ENCODE results near the gene HPSE.
A peak's percentile ranks its signal among the peaks of the same experiment; 100 is the strongest.
"Not testable (repeated sequence)": the region's sequence is repeated elsewhere in the genome, so short reads cannot be mapped to it uniquely, and the experiment has no call there.

HPSE gene

DNA sequence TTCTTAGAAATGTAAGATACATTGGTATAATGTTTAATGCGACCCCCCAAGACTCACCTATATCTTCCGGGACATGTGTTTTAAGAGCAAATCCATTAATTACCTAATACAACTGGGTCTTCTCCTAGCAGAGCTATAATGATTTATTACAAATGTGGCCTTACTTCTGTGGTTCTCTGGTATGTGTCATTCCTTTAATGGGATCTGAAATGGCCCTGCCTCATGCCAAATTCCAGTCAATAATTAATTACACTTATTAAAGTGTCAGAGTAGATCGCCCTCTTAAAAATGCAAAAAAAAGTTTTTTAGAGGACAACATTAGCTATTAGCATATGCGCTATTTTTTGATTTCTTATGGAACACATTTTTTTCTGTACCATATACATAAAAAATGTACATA lies 17.0 kb downstream of the HPSE start:
- H3K9me3 Mint-ChIP-seq, result no peaks in the 10 kb centered on the region
- H3K27ac Mint-ChIP-seq, result no peak overlapping the region
- no peaks in the 10 kb centered on the region for H3K4me1 Mint-ChIP-seq
- no peaks in the 10 kb centered on the region for H3K36me3 Mint-ChIP-seq
- no peak for ATAC-seq
- no peaks in the 10 kb centered on the region for H3K27me3 Mint-ChIP-seq
- H3K4me3 Mint-ChIP-seq, result no peak overlapping the region

- Mint-ChIP-seq H3K27ac (no peak overlapping the region), H3K9me3 (no peaks in the 10 kb centered on the region), H3K4me3 (no peak overlapping the region), H3K36me3 (no peaks in the 10 kb centered on the region), H3K4me1 (no peaks in the 10 kb centered on the region), H3K27me3 (no peaks in the 10 kb centered on the region)
- no peak for ATAC-seq
Observed at GRCh38 chr4:83316459-83317165, 18.0 kb downstream of the HPSE start.

- Mint-ChIP-seq H3K27ac (no peak overlapping the region), H3K9me3 (no peaks in the 10 kb centered on the region), H3K4me1 (no peaks in the 10 kb centered on the region), H3K4me3 (no peak overlapping the region), H3K27me3 (no peaks in the 10 kb centered on the region), H3K36me3 (no peaks in the 10 kb centered on the region)
- no peak for ATAC-seq
Observed at GRCh38 chr4:83315341-83315870, 19.2 kb downstream of the HPSE start.

DNA sequence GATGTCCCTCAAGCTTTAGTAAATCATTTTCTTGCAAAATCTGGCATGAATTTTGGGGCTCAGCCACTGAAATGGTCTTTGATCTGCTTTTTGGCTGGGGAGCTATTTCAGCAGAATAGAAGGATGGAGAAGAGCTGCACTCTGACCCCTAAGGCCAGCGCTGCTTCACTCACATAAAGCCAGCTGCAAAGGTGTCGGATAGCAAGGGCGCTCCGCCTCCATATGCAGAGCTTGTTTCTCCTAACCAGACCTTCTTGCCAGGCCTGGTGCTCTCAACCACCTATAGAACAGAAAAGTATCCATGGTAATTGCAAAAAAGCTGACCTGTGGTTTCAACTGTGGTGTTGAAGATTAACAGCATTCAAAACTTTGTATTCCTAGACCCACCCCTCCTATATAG lies 26.0 kb downstream of the HPSE start:
- no peak for ATAC-seq
- Mint-ChIP-seq H3K36me3 (no peaks in the 10 kb centered on the region), H3K4me1 (no peaks in the 10 kb centered on the region), H3K27ac (no peak overlapping the region), H3K9me3 (no peaks in the 10 kb centered on the region), H3K27me3 (no peaks in the 10 kb centered on the region), H3K4me3 (no peak overlapping the region)

- H3K36me3 Mint-ChIP-seq, result no peaks in the 10 kb centered on the region
- no peak overlapping the region for H3K4me3 Mint-ChIP-seq
Observed at GRCh38 chr4:83307920-83308319, 26.7 kb downstream of the HPSE start.

DNA sequence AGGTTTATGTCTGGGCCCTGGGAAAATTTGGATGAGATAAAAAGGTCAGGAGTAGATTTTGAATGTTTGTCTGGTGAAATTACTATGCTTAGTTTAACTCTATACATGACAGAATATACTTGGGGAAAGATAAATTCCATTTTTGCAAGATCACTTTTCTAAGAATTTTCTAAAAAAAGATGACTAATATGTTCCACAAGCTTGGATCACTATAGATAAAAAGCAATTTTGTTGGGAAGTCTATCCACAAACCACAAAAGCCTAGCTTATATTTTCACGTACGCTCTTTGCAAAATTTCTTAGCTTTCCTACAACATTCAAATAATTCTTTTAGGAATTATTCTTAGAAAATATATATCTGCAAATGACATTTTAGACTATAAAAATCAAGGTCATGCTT lies 29.5 kb downstream of the HPSE start:
- H3K27ac Mint-ChIP-seq, result no peak overlapping the region
- no peaks in the 10 kb centered on the region for H3K4me1 Mint-ChIP-seq
- H3K4me3 Mint-ChIP-seq, result no peak overlapping the region
- H3K27me3 Mint-ChIP-seq, result no peaks in the 10 kb centered on the region
- no peak for ATAC-seq
- no peaks in the 10 kb centered on the region for H3K9me3 Mint-ChIP-seq
- no peaks in the 10 kb centered on the region for H3K36me3 Mint-ChIP-seq

More at GRCh38 chr4:83307920-83308319, 26.7 kb downstream of the HPSE start:
- ATAC-seq, result no peak
- Mint-ChIP-seq H3K27ac (no peak overlapping the region), H3K4me1 (no peaks in the 10 kb centered on the region), H3K27me3 (no peaks in the 10 kb centered on the region), H3K9me3 (no peaks in the 10 kb centered on the region)

DNA sequence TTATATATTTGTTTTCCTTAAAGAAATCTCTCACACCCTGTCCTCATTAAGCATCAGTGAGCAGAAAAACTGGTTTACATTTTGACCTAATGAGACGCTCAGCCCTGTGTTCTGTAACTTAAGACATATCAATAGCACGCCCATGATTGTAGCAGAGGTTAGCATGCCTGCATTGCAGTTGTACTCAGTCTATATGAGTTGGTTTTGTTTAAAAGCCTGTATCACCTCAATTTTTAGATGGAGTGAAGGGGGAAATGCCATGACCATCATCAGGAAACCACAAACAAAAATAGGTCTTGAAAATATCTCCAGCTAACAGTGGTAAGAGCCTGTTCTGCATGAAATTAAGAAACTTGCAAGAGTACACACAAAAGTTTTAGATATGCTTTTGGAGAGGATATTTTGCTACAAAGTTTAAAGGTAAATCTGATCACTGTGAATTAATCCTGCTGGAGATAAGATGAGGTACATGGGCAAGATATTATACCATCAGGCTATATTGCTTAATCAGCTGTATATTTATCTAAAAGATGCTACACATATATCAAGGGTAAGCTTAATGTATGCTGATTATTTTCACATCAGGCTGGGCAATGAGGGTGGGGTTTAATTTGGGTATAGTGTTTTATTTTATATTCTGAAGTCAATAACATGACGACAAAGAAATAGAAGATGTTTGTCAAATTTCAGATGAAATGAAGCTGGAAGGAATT lies 36.9 kb downstream of the HPSE start:
- ATAC-seq, result no peak
- H3K9me3 Mint-ChIP-seq, result no peaks in the 10 kb centered on the region
- no peaks in the 10 kb centered on the region for H3K36me3 Mint-ChIP-seq
- H3K4me1 Mint-ChIP-seq, result peaks cover 13% of the 10 kb centered on the region
- H3K27me3 Mint-ChIP-seq, result no peaks in the 10 kb centered on the region
- H3K4me3 Mint-ChIP-seq, result no peak overlapping the region
- H3K27ac Mint-ChIP-seq, result peak overlapping the region; percentile 2

- no peaks in the 10 kb centered on the region for H3K36me3 Mint-ChIP-seq
- no peak overlapping the region for H3K4me3 Mint-ChIP-seq
- H3K4me1 Mint-ChIP-seq, result peaks cover 13% of the 10 kb centered on the region
- H3K27ac Mint-ChIP-seq, result no peak overlapping the region
- ATAC-seq, result no peak
- peaks cover 3% of the 10 kb centered on the region for H3K9me3 Mint-ChIP-seq
- H3K27me3 Mint-ChIP-seq, result no peaks in the 10 kb centered on the region
Observed at GRCh38 chr4:83293305-83294046, 41.2 kb downstream of the HPSE start.

- H3K9me3 Mint-ChIP-seq, H3K27me3 Mint-ChIP-seq, H3K27ac Mint-ChIP-seq, H3K4me1 Mint-ChIP-seq, H3K4me3 Mint-ChIP-seq, ATAC-seq, H3K36me3 Mint-ChIP-seq: not testable (repeated sequence)
Observed at GRCh38 chr4:83290059-83290774, 44.4 kb downstream of the HPSE start.

DNA sequence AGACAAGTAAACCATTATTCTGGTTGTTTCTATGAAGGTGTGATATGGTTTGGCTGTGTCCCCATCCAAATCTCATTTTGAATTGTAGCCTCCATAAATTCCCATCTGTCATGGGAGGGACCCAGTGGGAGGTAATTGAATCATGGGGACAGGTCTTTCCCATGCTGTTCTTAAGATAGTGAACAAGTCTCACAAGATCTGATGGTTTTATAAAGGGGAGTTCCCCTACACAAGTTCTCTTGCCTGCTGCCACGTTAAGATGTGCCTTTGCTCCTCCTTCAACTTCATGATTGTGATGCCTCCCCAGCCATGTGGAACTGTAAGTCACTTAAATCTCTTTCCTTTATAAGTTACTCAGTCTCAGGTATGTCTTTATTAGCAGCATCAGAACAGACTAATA lies 46.3 kb downstream of the HPSE start:
- H3K4me3 Mint-ChIP-seq, ATAC-seq, H3K36me3 Mint-ChIP-seq, H3K27me3 Mint-ChIP-seq, H3K9me3 Mint-ChIP-seq, H3K27ac Mint-ChIP-seq: not testable (repeated sequence)
- peaks cover 15% of the 10 kb centered on the region for H3K4me1 Mint-ChIP-seq

DNA sequence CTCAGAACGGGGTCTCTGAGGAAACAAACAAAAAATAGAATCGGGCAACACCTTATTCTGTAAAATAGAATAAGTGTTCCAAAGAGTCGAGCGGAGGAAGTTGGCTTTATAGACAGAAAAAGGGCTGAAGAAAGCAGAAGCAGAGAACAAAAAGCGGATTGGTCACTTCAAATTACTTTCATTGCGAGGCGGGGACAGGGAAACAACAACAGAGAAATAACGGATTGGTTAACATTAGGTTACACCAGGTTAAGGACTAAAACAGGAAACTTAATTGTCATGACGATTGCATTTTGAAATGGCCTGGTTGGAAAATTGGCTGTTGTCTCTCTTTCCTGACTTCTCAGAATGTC lies 49.6 kb downstream of the HPSE start:
- Mint-ChIP-seq H3K27ac (peak overlapping the region; percentile 93), H3K36me3 (no peaks in the 10 kb centered on the region), H3K27me3 (no peaks in the 10 kb centered on the region), H3K4me1 (peaks cover 41% of the 10 kb centered on the region), H3K9me3 (peaks cover under 1% of the 10 kb centered on the region), H3K4me3 (peak overlapping the region; percentile 92)
- ATAC-seq, result peak; percentile 35

GRCh38 chr4:83284193-83285054 lies 50.2 kb downstream of the HPSE start, which contains the start of gene COQ2:
COQ2 (minus strand) TSS chr4:83284798; CDS start chr4:83284764, 34 bp downstream.
- H3K27ac Mint-ChIP-seq, result peak within 1 kb of the TSS; percentile 93
- peak; percentile 96 for ATAC-seq
- no peaks in the 10 kb centered on the region for H3K9me3 Mint-ChIP-seq
- H3K4me1 Mint-ChIP-seq, result peaks cover 45% of the 10 kb centered on the region
- H3K27me3 Mint-ChIP-seq, result no peaks in the 10 kb centered on the region
- H3K36me3 Mint-ChIP-seq, result no peaks in the 10 kb centered on the region
- H3K4me3 Mint-ChIP-seq, result peak within 1 kb of the TSS; percentile 92

GRCh38 chr4:83283181-83283580 lies 51.5 kb downstream of the HPSE start:
- H3K36me3 Mint-ChIP-seq, result no peaks in the 10 kb centered on the region
- H3K4me1 Mint-ChIP-seq, result peaks cover 45% of the 10 kb centered on the region
- H3K9me3 Mint-ChIP-seq, result no peaks in the 10 kb centered on the region
- peak overlapping the region; percentile 93 for H3K27ac Mint-ChIP-seq
- no peak for ATAC-seq
- H3K4me3 Mint-ChIP-seq, result peak overlapping the region; percentile 92
- no peaks in the 10 kb centered on the region for H3K27me3 Mint-ChIP-seq

GRCh38 chr4:83282049-83282535 lies 52.6 kb downstream of the HPSE start:
- Mint-ChIP-seq H3K4me3 (peak overlapping the region; percentile 37), H3K9me3 (no peaks in the 10 kb centered on the region), H3K36me3 (peaks cover 4% of the 10 kb centered on the region), H3K27ac (peak overlapping the region; percentile 21), H3K27me3 (no peaks in the 10 kb centered on the region), H3K4me1 (peaks cover 49% of the 10 kb centered on the region)
- ATAC-seq, result no peak
